ENCODE results near the gene CGB1. TPM values are rescaled to one million over a fixed set of nuclear protein-coding genes. Genes with fewer than 3 reads are reported as not detected.
"Not testable (repeated sequence)": the region's sequence is repeated elsewhere in the genome, so short reads cannot be mapped to it uniquely, and the experiment has no call there.

CGB1 gene
- total RNA-seq (not detected), polyA plus RNA-seq (not detected)

DNA sequence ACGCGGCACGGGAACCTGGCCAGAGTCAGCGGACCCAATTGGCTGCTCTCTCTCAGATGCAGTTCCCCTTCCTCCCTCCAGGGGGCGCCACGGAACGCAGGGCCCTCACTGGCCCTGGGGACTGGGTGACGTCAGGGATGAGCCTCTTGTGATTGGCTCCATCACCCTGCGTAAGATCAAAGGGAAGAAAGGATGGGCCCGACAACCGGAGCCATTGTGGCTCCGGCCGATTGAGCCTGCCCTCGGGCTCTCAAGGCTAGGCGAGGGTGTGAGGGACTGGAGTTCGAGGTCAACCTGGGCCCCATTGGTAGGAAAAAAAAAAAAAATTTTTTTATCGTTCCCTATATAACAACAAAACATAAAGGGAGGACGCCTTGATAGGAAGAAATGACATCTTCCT, at the start of gene CGB1:
Gene CGB1, minus strand, starts transcription at position 81 of the 400 bp plus-strand sequence. CDS start 184 bp downstream, outside the sequence.
- 62% methylated on average over 18 of the region's 18 CpGs for WGBS
- not testable (repeated sequence) for DNase-seq (ENCODE audit: low spot score); H3K9me3 ChIP-seq (ENCODE audit: control insufficient read depth in 4 of 4, low read length in 3 of 4); H3K36me3 ChIP-seq (ENCODE audit: control insufficient read depth in 4 of 4, insufficient read depth in 3 of 4, low read depth in 1 of 4, low read length in 3 of 4); H3K27me3 ChIP-seq (ENCODE audit: control insufficient read depth in 4 of 4, insufficient read depth in 4 of 4, low read length in 3 of 4); H3K27ac ChIP-seq (ENCODE audit: low read depth in 1 of 2, low read length in 2 of 2); H3K4me1 ChIP-seq (ENCODE audit: control insufficient read depth in 4 of 4, insufficient read depth in 4 of 4, low read length in 3 of 4); H3K9ac ChIP-seq (ENCODE audit: low read depth in 1 of 2, low read length in 2 of 2); H3K4me3 ChIP-seq (ENCODE audit: low read depth in 1 of 3, low read length in 3 of 3)

DNA sequence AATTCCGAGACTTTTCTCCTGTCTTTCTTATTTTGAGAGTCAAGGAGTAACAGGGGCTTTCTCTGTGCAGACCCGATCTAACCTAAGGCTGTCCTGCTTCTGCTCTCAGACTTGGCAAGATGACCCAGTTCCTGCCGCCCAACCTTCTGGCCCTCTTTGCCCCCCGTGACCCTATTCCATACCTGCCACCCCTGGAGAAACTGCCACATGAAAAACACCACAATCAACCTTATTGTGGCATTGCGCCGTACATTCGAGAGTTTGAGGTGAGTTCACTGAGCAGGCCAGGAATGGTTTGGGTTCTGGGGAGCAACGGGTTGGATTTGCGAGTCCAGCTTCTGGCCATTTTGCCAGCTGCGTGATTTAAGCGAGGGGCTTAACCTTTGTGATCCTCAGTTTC, 49.6 kb upstream of the CGB1 start:
- Histone ChIP-seq H3K4me1 (ENCODE audit: control insufficient read depth in 4 of 4, insufficient read depth in 4 of 4, low read length in 3 of 4) (peaks cover 11 to 26% (median 19%) of the 10 kb centered on the region in 4 donors), H3K9me3 (ENCODE audit: control insufficient read depth in 4 of 4, low read length in 3 of 4) (no peaks in the 10 kb centered on the region), H3K4me3 (ENCODE audit: low read depth in 1 of 3, low read length in 3 of 3) (peak overlapping the region; percentile 85 to 97 (median 89)), H3K9ac (ENCODE audit: low read depth in 1 of 2, low read length in 2 of 2) (peak overlapping the region; percentile 75 to 79), H3K36me3 (ENCODE audit: control insufficient read depth in 4 of 4, insufficient read depth in 3 of 4, low read depth in 1 of 4, low read length in 3 of 4) (peaks cover 9 to 26% (median 19%) of the 10 kb centered on the region in 4 donors), H3K27ac (ENCODE audit: low read depth in 1 of 2, low read length in 2 of 2) (no peak overlapping the region), H3K27me3 (ENCODE audit: control insufficient read depth in 4 of 4, insufficient read depth in 4 of 4, low read length in 3 of 4) (no peaks in the 10 kb centered on the region)
- WGBS: 50% methylated on average over 11 of the region's 11 CpGs
- no peak for DNase-seq (ENCODE audit: low spot score)
- TF ChIP-seq, protein P1, sequence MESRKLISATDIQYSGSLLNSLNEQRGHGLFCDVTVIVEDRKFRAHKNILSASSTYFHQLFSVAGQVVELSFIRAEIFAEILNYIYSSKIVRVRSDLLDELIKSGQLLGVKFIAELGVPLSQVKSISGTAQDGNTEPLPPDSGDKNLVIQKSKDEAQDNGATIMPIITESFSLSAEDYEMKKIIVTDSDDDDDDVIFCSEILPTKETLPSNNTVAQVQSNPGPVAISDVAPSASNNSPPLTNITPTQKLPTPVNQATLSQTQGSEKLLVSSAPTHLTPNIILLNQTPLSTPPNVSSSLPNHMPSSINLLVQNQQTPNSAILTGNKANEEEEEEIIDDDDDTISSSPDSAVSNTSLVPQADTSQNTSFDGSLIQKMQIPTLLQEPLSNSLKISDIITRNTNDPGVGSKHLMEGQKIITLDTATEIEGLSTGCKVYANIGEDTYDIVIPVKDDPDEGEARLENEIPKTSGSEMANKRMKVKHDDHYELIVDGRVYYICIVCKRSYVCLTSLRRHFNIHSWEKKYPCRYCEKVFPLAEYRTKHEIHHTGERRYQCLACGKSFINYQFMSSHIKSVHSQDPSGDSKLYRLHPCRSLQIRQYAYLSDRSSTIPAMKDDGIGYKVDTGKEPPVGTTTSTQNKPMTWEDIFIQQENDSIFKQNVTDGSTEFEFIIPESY (IDR thresholded peaks at IDR 0.05): no peak
- TF ChIP-seq FOXA2 (IDR thresholded peaks at IDR 0.05) (no peak), HNF4A (conservative IDR thresholded peaks at IDR 0.05) (no peak), YY1 (IDR thresholded peaks at IDR 0.05) (no peak), FOXA1 (IDR thresholded peaks at IDR 0.05) (no peak), TAF1 (conservative IDR thresholded peaks at IDR 0.05) (no peak), SP1 (IDR thresholded peaks at IDR 0.05) (no peak), RAD21 (IDR thresholded peaks at IDR 0.05) (no peak), JUND (IDR thresholded peaks at IDR 0.05) (no peak), RXRA (IDR thresholded peaks at IDR 0.05) (no peak), NR2F2 (IDR thresholded peaks at IDR 0.05) (no peak), EGR1 (IDR thresholded peaks at IDR 0.05; ENCODE audit: low read depth in 2 of 2) (no peak), GABPA (IDR thresholded peaks at IDR 0.05 in 1 of 2, conservative IDR thresholded peaks at IDR 0.05 in 1 of 2) (no peak), HNF4G (IDR thresholded peaks at IDR 0.05) (no peak)
- TF ChIP-seq, protein P2, sequence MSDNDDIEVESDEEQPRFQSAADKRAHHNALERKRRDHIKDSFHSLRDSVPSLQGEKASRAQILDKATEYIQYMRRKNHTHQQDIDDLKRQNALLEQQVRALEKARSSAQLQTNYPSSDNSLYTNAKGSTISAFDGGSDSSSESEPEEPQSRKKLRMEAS (IDR thresholded peaks at IDR 0.05): no peak
- TF ChIP-seq, protein P3, sequence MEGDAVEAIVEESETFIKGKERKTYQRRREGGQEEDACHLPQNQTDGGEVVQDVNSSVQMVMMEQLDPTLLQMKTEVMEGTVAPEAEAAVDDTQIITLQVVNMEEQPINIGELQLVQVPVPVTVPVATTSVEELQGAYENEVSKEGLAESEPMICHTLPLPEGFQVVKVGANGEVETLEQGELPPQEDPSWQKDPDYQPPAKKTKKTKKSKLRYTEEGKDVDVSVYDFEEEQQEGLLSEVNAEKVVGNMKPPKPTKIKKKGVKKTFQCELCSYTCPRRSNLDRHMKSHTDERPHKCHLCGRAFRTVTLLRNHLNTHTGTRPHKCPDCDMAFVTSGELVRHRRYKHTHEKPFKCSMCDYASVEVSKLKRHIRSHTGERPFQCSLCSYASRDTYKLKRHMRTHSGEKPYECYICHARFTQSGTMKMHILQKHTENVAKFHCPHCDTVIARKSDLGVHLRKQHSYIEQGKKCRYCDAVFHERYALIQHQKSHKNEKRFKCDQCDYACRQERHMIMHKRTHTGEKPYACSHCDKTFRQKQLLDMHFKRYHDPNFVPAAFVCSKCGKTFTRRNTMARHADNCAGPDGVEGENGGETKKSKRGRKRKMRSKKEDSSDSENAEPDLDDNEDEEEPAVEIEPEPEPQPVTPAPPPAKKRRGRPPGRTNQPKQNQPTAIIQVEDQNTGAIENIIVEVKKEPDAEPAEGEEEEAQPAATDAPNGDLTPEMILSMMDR (IDR thresholded peaks at IDR 0.05; ENCODE audit: low read depth, low read length, missing input control): no peak
- TF ChIP-seq, protein P4, sequence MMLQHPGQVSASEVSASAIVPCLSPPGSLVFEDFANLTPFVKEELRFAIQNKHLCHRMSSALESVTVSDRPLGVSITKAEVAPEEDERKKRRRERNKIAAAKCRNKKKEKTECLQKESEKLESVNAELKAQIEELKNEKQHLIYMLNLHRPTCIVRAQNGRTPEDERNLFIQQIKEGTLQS (IDR thresholded peaks at IDR 0.05): no peak
- TF ChIP-seq, protein P5, sequence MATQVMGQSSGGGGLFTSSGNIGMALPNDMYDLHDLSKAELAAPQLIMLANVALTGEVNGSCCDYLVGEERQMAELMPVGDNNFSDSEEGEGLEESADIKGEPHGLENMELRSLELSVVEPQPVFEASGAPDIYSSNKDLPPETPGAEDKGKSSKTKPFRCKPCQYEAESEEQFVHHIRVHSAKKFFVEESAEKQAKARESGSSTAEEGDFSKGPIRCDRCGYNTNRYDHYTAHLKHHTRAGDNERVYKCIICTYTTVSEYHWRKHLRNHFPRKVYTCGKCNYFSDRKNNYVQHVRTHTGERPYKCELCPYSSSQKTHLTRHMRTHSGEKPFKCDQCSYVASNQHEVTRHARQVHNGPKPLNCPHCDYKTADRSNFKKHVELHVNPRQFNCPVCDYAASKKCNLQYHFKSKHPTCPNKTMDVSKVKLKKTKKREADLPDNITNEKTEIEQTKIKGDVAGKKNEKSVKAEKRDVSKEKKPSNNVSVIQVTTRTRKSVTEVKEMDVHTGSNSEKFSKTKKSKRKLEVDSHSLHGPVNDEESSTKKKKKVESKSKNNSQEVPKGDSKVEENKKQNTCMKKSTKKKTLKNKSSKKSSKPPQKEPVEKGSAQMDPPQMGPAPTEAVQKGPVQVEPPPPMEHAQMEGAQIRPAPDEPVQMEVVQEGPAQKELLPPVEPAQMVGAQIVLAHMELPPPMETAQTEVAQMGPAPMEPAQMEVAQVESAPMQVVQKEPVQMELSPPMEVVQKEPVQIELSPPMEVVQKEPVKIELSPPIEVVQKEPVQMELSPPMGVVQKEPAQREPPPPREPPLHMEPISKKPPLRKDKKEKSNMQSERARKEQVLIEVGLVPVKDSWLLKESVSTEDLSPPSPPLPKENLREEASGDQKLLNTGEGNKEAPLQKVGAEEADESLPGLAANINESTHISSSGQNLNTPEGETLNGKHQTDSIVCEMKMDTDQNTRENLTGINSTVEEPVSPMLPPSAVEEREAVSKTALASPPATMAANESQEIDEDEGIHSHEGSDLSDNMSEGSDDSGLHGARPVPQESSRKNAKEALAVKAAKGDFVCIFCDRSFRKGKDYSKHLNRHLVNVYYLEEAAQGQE (IDR thresholded peaks at IDR 0.05): no peak
